Gastrocnemius medialis (tissue), 4 donors: Measurements from ENCODE around the gene CELSR1.

Experiments used
- CTCF ChIP-seq, 5 experiments: fragments of 450-650 bp in 3 of 5; fragments of 200-600 bp in 2 of 5; sonication (generic) in 2 of 5; IDR thresholded peaks in 4 of 5; conservative IDR thresholded peaks in 1 of 5; 1 replicate in 4 of 5; 2 replicates in 1 of 5; pipeline ENCODE4 v1.5.1; 2016 to 2019; ENCODE audit warnings: antibody characterized with exemption in 5 of 5, mild to moderate bottlenecking in 3 of 5, moderate library complexity in 3 of 5
- POLR2A ChIP-seq, 2 donors: fragments of 450-650 bp; IDR thresholded peaks; one replicate each; pipeline ENCODE4 v1.6.1; 2017; ENCODE audit warnings: antibody characterized with exemption in 2 of 2, mild to moderate bottlenecking in 2 of 2, moderate library complexity in 2 of 2

DNA sequence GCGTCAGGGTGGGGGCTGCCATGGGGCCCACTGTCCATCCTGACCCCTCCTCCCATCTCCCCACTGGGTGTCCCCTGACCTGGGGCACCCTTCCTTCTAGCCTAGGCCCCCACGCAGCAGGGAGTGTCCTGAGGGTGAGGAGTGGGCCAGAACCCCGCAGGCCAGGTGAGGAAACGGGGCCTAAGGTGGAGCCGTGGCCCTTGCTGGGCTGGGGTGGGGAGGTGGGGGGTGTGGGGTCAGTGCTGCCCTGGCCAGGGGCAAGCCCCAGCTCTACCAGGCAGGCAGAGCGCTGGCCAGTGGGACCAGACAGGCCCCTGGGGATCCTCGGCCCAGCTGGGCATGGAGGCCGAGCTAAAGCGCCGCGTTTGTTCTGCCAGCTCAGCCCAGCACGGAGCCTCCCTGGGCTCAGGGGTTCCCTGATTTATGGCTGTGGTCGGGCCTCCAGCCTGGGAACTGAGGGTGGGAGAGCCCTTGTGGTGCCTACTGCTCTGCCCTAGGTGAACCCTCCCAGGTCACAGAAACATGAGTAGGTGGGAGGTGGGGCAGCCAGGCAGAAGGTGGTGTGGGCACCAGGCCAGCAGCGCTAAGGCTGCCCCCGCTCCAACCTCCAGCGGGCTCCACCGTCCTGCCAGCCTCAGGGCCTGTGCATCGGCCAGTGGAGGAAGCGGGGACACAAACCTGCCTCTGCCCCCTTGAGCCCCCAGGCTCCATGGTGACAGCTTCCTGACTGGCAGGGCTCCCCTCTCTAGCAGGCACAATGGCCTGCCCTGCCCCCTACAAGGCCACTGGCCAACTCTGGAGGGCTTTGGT is 179.5 kb downstream of the CELSR1 start:
- TF ChIP-seq CTCF (IDR thresholded peaks at IDR 0.05 in 4 of 5, conservative IDR thresholded peaks at IDR 0.05 in 1 of 5), result no peak
- no peak for TF ChIP-seq POLR2A (IDR thresholded peaks at IDR 0.05)
